Myocyte (in vitro differentiated cells): Measurements from ENCODE around the gene FGGY. TPM values are rescaled to one million over a fixed set of nuclear protein-coding genes. Genes with fewer than 3 reads are reported as not detected.
"Not testable (repeated sequence)": the region's sequence is repeated elsewhere in the genome, so short reads cannot be mapped to it uniquely, and the experiment has no call there.

ENCODE experiments used
- DNase-seq: peaks from one replicate; pipeline ENCODE4 v3.0.0-alpha.2; 2012; ENCODE audit warnings: low read depth
- total RNA-seq: library from RNA; depleted of rRNA; stranded (reverse); fragments of >200 nt; gene quantifications from 2 replicates; pipeline ENCODE4 v1.2.3, GENCODE V29; 2014

FGGY gene
- total RNA-seq, 1 donor from 2014 or later, result 21.0 TPM

GRCh38 chr1:59288046-59288445, 8.8 kb upstream of the FGGY start:
- no peak for DNase-seq

DNA sequence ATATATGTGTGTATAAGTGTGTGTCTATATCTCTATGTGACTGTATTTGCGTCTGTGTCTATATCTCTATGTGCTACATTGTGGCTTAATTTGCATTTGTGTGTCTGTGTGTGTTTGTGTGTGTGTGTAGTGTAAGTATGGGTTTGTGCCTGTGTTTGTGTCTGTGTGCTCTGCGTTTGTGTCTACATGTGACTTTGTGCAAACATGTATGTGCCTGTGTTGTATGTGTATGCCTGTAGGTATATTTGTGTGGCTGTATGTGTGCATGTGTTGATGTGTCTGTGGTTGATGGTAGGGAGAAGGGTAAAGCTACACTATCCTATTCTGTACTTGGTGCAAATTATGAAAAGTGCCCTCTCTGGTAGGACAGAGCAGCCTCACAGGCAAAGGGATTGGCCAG, 7.3 kb upstream of the FGGY start:
- no peak for DNase-seq

DNA sequence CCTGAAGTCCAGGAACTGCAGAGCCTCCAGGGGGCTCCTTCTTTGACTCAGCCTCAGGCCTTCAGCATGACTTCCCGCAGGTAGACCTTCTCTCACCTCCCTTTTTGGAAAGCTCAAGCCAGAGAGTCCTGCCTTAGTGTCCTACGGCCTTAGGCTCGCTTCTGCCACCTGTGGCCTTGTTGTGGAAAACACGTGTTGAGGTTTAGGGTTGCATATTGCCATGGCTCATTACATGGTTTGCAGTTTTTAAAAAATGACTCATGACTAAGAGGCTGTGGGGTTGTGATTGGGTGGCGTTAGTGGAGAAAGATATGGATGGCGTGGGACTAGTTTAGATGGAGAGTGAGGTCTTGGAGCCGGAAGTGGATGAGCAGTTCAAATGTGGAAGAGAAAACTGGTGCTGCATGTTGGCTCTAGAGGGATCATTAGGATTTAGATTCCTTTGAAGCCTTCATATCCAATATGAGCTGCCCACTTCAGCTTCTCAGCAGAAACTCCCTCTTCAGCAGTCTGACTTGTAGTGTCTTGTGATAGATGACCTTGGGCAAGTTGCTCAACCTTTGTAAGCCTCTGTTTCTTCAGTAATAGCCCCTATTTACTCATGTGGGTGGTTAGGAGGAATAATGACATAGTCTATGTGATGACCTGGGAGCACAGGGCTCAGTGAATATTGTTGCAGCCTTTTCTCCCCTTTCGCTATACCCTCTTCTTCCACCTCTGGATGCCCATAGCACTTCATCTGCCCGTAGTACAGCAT, 6.5 kb upstream of the FGGY start:
- DNase-seq, result peak; percentile 64

- DNase-seq, result no peak
Observed at GRCh38 chr1:59291561-59291960, 5.3 kb upstream of the FGGY start.

DNA sequence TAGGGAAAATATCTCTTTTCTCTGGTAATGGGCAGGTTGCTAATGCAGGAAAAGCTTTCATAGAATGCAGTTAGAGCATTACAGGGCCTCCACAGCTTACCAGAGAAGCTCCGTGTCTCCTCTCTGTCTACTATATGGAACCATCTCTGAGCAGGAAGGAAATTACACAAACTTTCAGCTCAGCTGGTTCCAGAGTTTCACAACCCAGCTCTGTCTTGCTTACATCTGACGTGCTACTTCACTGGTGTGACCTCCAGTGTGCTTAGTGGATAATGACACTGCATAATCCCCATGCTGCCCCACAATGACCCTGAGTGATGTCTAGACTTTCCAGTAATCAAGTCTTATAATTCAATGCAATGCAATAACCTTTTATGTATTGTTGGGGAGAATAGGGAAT, 4.3 kb upstream of the FGGY start:
- no peak for DNase-seq

DNA sequence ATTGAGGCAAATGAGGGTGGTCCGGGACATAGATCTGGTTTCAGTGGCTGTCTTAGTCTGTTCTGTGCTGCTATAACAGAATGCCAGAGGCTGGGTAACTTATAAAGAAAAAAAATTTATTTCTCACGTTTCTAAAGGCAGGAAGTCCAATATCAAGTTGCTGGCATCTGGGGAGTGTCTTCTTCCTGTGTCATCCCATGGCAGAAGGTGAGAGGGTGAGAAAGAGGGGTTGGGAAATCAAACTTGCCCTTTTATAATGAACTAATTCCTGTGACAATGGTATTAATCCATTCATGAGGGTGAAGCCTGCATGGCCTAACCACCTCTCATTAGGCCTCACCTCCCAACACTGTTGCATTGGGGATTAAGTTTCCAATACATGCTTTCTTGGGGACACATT, 3.7 kb upstream of the FGGY start:
- no peak for DNase-seq

- DNase-seq, result no peak
Observed at GRCh38 chr1:59293849-59294248, 3.0 kb upstream of the FGGY start.

DNA sequence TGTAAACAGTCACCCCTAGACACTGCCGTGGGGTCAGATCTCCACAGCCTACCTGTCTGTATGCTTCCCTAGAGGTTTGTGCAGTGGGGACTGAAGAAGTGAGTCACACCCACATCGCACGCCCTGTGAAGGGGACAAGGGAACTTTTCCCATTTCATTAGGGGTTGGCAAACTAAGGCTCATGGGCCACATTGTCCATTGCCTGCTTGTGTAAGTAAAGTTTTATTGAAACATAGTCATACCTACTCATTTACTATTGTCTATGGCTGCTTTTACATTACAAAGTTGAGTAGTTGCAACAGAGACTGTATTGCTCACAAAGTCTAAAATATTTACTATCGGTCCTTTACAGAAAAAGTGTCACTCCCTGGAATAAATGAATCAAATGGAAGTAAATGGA, 2.5 kb upstream of the FGGY start:
- DNase-seq, result no peak

DNA sequence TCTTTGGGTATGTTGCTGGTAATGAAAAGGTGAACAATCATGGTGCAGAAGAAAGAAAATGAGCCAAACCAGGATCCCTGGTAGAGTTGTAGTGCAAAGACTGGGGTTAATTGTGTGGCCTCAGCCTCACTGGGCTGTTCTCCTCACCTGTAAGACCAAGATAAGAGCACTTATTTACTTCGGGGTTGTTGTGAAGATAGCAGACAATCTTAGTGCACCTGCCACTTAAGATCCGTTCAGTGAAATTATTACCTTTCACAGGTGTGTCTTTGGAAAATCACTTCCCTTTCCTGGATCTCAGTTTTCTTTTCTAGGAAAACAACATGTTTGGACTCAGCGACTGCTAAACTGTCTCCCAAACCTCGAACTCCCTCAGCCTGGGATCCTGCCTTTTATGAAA, 1.3 kb upstream of the FGGY start:
- no peak for DNase-seq

GRCh38 chr1:59298026-59298583, 1.2 kb downstream of the FGGY start:
- no peak for DNase-seq

DNA sequence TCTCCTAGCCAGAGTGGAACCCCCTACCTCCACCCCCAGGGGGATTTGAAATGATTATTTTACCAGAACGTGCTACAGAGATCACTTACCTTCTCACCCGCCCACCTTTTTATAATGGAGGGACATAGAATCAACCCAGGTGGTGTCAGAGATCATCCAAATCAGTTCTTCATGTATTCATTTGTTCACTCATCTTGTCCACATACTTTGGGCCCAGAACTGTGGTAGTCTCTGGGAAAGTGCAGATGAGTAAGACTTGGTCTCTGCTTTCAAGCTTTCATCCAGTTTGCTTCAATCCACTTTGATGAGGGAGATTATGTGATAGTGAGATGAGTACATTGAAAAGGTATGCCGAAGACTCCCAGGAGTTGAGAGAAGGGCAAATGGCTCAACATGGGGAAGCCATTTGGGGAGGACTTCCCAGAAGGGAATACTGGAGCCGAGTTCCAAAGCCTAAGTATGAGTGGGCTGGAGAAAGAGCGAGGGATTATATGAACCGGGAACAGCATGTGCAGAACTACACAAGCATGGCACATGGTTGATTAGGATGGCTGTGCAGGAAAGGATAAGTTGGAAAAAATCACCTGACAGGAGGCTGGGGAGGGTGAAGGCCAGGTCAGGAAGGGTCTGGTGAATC, 1.9 kb downstream of the FGGY start:
- no peak for DNase-seq

- DNase-seq, result not testable (repeated sequence)
Observed at GRCh38 chr1:59299670-59300069, 2.8 kb downstream of the FGGY start.

GRCh38 chr1:59302297-59302696, 5.4 kb downstream of the FGGY start:
- no peak for DNase-seq

GRCh38 chr1:59302871-59303270, 6.0 kb downstream of the FGGY start:
- DNase-seq, result no peak

DNA sequence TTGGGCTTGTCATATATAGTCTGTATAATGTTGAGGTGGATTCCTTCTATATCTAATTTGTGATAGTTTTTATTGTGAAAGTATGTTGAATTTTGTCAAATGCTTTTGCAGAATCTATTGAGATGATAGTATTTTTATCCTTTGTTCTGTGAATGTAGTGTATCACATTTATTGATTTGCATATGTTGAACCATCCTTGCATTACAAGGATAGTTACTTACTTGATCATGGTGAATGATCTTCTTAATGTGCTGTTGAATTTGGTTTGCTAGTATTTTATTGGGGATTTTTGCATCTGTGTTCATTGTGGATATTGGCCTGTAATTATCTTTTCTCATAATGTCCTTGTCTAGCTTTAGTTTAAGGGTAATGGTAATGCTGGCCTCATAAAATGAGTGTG, 8.3 kb downstream of the FGGY start:
- DNase-seq, result no peak

- no peak for DNase-seq
Observed at GRCh38 chr1:59307591-59307990, 10.7 kb downstream of the FGGY start.

- DNase-seq, result no peak
Observed at GRCh38 chr1:59308839-59309238, 11.9 kb downstream of the FGGY start.

GRCh38 chr1:59309392-59309791, 12.5 kb downstream of the FGGY start:
- DNase-seq, result no peak

GRCh38 chr1:59309795-59310548, 13.1 kb downstream of the FGGY start:
- DNase-seq, result no peak

GRCh38 chr1:59310549-59311250, 13.8 kb downstream of the FGGY start:
- DNase-seq, result no peak

DNA sequence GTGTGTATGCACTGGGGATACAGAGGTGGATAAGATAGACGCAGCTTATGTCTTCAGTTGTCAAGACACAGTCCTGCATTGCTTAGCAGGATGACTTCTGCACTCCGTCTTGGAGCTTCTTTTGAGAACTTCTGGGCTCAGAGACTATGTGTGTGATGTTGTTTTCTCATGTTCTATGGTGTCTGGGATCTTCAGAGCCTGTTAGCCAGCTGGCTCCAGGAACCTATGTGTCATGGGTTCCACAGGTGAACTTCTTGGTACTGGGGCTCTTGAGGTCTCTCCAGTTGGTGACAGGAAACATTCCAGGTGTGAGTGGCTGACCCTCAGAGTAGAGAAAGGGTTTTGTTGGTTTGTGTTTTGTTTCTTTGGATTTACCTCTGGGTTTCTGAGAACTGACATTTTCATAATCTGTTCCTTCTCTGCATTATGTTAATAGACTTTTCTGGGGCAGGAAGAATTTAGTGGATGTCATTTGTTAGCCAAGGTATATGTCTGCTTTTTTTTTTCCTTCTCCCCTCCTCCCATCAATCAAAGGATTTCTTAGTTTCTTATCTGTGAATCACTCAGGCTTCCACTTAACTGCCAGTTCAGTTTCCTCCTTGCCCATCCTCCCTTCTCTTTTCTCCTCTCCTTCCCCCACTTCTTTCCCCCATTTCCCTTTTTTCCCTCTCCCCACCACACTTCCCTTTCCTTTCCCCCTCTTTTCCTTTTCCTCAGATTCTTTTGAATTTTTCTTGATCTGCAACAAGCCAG, 18.1 kb downstream of the FGGY start:
- no peak for DNase-seq
